Hepatocyte (in vitro differentiated cells): Measurements from ENCODE around the gene DCDC1.

ENCODE experiments used
- CTCF ChIP-seq: fragments of 200-600 bp; sonication (generic); IDR thresholded peaks from 2 replicates; pipeline ENCODE4 v1.5.1; 2016; ENCODE audit warnings: antibody characterized with exemption, mild to moderate bottlenecking; ENCODE audit not compliant: poor library complexity
- EZH2 ChIP-seq: fragments of 200-600 bp; sonication (generic); IDR thresholded peaks from 2 replicates; pipeline ENCODE4 v1.6.1; 2016; ENCODE audit warnings: antibody characterized with exemption, mild to moderate bottlenecking, borderline replicate concordance
- EZH2phosphoT487 ChIP-seq: fragments of 200-600 bp; sonication (generic); IDR thresholded peaks from one replicate; pipeline ENCODE4 v1.6.1; 2018; ENCODE audit warnings: antibody characterized with exemption, mild to moderate bottlenecking, low read depth, moderate library complexity; ENCODE audit not compliant: unreplicated experiment, severe bottlenecking

GRCh38 chr11:31109446-31109845 is 260.1 kb downstream of the DCDC1 start:
- TF ChIP-seq EZH2phosphoT487 (no peak), CTCF (no peak), EZH2 (no peak)
